HG02763 (cell line): ENCODE results near the gene ZNF154.
"Not testable (repeated sequence)": the region's sequence is repeated elsewhere in the genome, so short reads cannot be mapped to it uniquely, and the experiment has no call there.

ENCODE experiments used
- ATAC-seq: cut with Tn5 transposase; IDR thresholded peaks from one replicate; pipeline ENCODE4 v1.9.1; 2021; ENCODE audit warnings: mild to moderate bottlenecking, moderate library complexity; ENCODE audit not compliant: unreplicated experiment

Gene ZNF154

GRCh38 chr19:57708641-57709361 lies at the start of gene ZNF154:
ZNF154 (minus strand) TSS chr19:57709204; CDS start chr19:57708971, 233 bp downstream.
- ATAC-seq = no peak

GRCh38 chr19:57757941-57758340 lies 48.9 kb upstream of the ZNF154 start:
- ATAC-seq = no peak

GRCh38 chr19:57755031-57755430 lies 46.0 kb upstream of the ZNF154 start:
- no peak for ATAC-seq

- ATAC-seq = no peak
Measured at GRCh38 chr19:57754091-57754673, 45.2 kb upstream of the ZNF154 start.

- ATAC-seq = no peak
Measured at GRCh38 chr19:57748029-57748428, 39.0 kb upstream of the ZNF154 start.

DNA sequence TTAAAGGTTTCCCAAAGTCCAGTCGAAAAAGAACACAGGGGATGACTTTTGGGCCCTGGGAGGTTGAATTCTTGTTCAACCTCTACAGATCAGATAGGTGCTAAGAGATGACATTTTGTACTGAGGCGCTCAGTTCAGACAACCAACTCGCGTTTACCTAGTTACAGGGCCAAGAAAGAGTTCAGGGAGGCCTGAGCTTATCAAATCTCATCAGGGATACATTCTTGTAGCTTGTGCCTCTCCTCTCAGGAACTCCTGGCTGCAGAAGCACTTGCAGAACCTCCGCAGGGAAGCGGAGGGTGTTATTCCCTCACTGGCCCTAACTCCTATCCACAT lies 38.4 kb upstream of the ZNF154 start:
- ATAC-seq = no peak

DNA sequence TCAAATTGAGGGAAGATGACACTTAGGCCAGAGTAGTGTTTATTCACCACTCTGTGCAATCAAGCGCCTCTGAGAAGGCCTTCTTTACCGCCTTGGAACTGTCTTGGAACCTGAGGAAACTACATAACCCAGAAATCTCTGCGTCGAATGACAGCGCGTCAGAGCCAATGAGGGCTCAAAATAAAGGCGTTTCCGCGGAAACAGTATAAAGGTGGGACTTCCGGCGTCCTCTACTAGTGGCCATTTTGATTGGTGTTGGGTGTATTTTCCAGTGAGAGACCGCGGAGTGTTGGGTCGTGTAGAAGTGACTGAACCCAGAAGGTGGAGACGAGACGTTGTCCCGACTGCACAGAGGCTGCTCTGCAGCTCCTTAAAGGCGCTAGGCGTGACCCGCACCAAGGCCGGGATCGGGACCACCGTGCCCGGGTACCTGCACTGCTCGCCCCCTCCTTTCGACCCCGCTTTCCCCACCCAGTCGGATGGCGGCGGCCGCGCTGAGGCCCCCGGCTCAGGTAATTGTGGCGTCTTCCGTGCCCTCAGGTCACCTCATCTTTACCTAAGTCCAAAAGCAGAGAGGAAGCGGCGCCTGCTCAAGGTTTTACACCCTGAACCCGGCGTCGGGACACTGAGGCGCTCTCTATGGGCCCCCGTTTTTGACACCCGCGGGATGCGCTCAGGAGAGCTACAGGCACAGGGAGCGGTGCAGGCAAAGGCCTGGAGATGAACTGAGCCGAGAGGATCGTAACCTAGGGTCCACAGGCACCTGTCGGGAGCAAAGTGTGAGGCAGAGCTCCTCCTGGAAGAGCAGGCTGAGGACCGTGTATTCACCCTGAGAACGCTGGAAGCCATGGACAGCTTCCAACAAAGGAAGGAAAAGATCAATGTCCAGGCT lies 37.8 kb upstream of the ZNF154 start, which contains the start of gene ZNF776:
TSS of gene ZNF776 (plus strand) at position 236 of the 892 bp plus-strand sequence. CDS start at position 480, 244 bp downstream.
- ATAC-seq = peak; percentile 94

DNA sequence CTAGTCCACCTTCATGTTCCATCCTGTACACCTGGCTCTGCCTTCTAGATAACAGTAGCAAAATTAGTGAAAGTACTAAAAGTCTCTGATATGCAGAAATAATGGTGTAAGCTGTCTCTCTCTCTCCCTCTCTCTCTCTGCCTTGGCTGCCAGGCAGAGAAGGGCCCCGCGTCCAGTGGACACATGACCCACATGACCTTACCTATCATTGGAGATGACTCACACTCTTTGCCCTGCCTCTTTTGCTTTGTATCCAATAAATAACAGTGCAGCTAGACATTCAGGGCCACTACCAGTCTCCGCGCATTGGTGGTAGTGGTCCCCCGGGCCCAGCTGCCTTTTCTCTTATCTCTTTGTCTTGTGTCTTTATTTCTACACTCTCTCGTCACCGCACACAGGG lies 29.8 kb upstream of the ZNF154 start:
- ATAC-seq = not testable (repeated sequence)

- ATAC-seq = not testable (repeated sequence)
Measured at GRCh38 chr19:57738320-57738719, 29.3 kb upstream of the ZNF154 start.

DNA sequence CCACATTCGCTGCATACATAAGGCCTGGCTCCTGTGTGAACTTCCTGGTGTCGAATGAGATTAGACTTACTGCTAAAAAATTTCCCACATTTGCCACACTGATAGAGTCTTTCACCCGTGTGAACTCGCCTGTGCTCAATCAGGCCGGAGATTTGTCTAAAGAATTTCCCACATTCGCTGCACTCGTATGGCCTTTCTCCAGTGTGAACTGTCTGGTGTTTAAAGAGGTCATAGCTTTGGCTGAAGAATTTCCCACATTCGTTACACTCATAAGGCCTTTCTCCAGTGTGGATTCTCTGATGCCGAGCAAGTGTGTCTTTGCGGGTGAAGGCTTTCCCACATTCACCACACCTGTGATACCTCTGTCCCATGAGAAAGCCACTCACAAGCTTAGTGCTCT lies 11.9 kb upstream of the ZNF154 start:
- ATAC-seq = no peak

- ATAC-seq = no peak
Measured at GRCh38 chr19:57719901-57720519, 11.0 kb upstream of the ZNF154 start.

DNA sequence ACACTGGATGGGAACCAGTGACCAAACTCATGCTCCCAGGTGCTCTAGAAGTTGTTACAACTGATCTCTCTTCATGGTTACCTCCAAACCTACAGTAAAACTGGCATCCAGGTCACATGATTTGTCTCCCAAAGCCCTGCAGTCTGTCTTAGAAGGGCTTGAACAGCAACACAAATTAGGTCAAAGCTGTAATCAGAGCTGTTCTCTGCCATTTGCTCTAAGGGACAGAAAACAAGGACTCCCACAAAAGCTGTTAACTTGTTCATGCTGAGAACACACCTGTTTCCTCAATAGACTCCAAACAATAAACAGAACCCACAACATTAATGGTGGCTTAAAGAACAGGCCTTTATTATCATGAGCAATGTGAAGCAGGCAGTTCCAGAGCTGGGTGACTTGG lies 10.4 kb upstream of the ZNF154 start:
- ATAC-seq = no peak

- ATAC-seq = no peak
Measured at GRCh38 chr19:57712222-57712621, 3.2 kb upstream of the ZNF154 start.

DNA sequence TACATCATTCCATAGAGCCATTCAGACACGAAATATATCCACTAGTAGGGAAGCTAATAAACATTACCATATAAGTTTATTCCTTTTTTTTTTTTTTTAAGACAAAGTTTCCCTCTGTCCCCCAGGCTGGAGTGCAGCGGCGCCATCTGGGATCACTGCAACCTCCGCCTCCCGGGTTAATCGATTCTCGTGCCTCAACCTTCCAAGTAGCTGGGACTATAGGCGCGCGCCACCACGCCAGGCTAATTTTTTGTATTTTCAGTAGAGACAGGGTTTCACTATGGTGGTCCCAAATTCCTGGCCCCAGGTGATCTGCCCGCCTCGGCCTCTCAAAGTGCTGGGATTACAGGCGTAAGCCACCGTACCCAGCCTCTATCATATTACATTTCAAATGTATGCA lies 612 bp upstream of the ZNF154 start:
- ATAC-seq = no peak

GRCh38 chr19:57706346-57706745 lies 2.7 kb downstream of the ZNF154 start:
- no peak for ATAC-seq

GRCh38 chr19:57701625-57702024 lies 7.4 kb downstream of the ZNF154 start:
- ATAC-seq = no peak

DNA sequence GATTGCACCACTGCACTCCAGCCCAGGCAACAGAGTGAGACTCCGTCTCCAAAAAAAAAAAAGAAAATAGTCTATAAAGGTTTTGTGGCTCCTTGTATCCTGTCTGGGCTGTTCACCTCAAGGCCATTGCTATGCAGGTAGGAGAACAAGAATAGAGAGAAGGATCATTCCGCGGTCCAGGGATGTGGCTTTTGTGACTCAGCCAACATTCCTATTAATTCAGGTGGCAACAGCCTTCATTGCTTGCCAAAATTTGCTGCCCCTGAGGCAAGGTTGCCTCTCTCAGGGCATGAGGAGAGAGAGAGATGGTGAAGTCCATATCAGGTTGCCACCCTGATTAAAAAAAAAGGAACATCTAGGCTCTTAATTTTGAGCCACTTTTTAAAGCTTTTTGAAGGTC lies 19.3 kb downstream of the ZNF154 start:
- no peak for ATAC-seq

- ATAC-seq = no peak
Measured at GRCh38 chr19:57688011-57688763, 20.8 kb downstream of the ZNF154 start.

DNA sequence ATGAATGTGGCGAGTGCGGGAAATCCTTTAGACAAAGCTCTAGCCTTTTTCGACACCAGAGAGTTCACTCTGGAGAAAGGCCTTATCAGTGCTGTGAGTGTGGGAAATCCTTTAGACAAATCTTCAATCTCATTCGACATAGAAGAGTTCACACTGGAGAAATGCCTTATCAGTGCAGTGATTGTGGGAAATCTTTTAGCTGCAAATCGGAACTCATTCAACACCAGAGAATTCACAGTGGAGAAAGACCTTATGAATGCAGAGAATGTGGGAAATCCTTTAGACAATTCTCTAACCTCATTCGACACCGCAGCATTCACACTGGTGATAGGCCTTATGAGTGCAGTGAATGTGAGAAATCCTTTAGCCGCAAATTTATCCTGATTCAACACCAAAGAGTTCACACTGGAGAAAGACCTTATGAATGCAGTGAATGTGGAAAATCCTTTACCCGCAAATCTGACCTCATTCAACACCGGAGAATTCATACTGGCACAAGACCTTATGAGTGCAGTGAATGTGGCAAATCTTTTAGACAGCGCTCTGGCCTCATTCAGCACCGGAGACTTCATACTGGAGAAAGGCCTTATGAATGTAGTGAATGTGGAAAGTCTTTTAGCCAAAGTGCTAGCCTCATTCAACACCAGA lies 21.5 kb downstream of the ZNF154 start:
- ATAC-seq = no peak

DNA sequence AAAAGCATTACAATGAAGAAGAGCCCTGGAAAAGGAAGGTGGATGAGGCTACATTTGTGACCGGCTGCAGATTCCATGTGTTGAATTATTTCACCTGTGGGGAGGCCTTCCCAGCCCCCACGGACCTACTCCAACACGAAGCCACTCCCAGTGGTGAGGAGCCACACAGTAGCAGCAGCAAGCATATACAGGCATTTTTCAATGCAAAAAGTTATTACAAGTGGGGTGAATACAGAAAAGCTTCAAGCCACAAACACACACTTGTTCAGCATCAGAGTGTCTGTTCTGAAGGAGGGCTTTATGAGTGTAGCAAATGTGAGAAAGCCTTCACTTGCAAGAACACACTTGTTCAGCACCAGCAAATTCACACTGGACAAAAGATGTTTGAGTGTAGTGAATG lies 22.3 kb downstream of the ZNF154 start:
- ATAC-seq = no peak
